HG03066 (cell line): ENCODE data around the gene RNASEH1.
"Not testable (repeated sequence)": the region's sequence is repeated elsewhere in the genome, so short reads cannot be mapped to it uniquely, and the experiment has no call there.

ENCODE experiments used
- ATAC-seq: cut with Tn5 transposase; IDR thresholded peaks from one replicate; pipeline ENCODE4 v1.9.1; 2021; ENCODE audit warnings: low read depth; ENCODE audit not compliant: unreplicated experiment

Gene RNASEH1

DNA sequence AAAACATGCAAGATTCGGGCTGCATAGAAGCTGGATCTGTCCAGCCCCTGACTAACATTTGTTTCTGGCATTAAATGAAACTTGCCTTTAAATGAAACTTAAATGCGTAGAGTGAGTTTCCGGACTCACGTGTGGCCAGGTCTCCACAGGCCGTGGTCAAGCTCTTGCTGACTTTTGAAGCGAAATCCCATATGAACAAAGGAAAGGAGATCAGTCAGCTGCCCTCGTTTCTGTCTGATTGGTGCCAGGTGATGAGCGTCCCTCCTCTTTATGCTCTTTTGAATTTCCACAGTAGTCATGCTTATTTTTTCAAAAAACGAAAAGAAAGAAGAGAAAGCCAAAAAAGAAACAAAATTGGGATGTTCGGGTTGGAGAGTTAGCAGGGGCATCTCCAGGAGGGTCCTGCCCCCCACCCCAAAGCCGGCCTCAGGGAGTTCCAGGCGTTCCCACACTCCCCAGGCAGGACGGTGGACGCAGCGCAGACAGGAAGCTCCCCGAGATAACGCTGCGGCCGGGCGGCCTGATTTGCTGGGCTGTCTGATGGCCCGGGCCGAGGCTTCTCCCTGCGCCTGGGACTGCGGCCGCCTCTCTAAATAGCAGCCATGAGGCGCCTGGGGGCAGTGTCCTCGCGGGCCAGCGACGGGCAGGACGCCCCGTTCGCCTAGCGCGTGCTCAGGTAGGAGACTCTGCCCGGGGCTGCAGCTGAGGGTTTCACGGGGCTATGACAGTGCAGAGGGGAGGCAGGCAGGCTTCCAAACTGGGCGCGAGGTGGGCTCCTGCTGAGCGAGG is 36.6 kb upstream of the RNASEH1 start, which contains the start of gene COLEC11:
Gene COLEC11 (plus strand): TSS at position 620 of the 789 bp plus-strand sequence. CDS start 9,229 bp downstream, outside the sequence.
- ATAC-seq = no peak

DNA sequence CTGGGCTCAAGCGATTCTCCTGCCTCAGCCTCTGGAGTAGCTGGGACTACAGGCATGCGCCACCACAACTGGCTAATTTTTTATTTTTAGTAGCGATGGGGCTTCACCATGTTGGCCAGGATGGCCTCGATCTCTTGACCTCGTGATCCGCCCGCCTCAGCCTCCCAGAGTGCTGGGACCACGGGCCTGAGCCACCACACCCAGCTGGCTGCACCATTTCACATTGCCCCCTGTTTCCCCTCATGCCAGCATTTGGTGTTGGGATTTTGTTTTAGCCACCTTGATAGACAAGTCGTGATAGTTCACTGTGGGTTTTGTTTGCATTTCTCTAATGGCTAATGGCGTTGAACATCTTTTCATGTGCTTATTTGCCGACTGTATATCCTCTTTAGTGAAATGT is 31.0 kb upstream of the RNASEH1 start:
- no peak for ATAC-seq

DNA sequence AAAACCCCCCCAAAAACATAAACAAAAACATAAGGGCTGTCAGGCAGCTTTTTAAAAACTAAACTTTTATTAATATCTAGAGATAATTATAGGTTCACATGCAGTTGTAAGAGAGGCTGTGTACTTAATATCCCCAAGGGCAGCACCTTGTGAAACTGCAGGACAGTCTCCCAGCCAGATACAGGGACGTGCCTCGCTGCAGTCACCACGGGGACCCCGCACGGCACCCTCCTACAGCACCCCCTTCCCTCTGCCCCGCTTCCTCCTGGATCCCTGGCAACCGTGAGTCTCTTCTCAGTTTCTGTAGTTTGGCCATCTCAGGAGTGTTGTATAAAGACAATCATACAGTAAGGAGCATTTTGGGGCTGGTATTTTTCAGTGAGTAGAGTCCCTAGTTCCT is 30.0 kb upstream of the RNASEH1 start:
- ATAC-seq = no peak

DNA sequence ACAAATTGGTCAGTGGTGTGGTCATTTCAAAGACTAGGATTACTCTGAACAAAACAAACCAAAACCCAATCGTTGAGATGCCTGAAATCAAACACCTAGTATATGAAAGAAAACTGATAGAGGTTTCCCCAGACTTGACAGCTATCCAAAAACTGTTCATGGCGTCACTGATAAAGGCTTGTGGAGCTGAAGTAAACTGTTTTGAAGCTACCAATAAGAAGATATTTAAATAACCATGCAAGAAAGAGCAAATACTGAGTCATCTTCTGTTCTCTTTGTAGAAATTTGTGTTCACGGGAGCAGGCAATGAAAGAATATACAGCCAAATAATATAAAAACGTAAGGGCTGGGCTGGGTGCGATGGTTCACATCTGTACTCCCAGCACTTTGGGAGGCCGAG is 29.3 kb upstream of the RNASEH1 start:
- no peak for ATAC-seq

DNA sequence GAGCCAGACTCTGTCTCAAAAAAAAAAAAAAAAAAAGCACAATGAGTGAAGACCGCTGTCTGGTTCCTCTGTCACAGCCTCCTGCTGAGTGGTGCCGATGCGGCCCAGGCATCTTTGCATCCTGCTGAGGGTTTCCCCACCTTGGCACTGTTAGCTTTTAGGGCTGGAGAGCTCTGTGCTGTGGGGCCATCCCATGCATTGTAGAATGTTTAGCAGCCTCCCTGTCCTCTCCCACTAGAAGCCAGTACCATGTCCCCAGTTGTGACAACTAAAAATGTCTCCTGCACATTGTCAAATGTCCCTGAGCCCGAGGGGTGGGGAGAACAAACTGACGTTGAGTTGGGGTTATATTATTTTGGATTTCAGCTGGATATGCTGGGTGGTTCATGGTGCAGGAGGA is 28.9 kb upstream of the RNASEH1 start:
- ATAC-seq = no peak

DNA sequence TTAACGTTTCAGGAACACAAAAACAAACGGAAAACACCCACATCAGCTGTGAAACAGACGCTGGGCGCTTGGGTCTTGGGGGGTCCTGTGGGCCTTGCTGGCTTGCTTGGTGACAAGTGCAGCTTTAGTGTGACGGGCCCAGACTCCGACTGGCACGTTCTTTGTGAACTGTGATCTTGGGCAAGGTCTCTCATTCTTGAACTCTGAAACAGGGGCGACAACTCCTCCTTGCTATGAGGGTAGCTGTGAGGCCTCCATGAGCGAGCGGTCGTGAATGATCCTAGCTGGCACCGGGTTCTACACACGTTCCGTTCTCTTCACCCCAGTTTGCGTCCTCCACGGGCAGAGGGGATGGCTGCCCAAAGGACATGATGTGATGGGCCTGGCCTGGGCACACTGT is 28.1 kb upstream of the RNASEH1 start:
- ATAC-seq = no peak

DNA sequence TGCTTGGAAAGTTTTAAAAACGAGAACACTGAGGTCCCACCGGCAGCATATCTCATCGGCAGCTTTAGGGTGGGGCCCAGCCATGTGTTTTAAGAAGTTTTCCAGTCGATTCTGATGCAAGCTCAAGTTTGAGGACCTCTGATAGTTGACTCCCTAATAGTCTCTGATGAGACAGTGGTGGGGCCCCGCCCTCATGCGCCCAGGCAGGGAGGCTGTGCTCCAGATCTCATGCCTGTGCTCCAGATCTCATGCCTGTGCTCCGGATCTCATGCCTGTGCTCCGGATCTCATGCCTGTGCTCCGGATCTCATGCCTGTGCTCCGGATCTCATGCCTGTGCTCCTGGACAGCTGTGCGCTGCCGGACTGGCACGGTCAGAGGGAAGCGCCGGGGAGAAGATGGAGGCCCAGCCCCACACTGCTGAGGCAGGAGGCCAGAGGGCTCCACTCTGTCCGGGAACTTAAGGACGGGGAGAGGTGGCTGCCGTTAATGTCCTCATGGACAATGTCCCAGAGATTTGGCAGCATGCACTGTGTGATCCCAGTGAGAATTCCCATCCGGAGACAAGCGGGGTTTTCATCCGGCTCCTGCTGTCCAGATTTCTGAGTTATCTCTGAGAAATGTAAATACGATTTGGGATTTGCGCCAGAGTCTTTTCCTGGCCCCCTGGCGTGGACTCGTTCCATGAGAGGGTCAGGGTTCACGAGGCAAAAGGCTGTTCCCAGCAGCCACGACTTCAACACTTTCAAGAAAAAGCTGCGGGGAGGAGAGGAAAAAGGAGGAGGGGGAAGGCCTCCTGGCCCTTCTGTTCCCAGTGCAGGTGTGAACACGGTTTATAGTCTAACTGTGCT is 27.4 kb upstream of the RNASEH1 start:
- ATAC-seq = no peak

DNA sequence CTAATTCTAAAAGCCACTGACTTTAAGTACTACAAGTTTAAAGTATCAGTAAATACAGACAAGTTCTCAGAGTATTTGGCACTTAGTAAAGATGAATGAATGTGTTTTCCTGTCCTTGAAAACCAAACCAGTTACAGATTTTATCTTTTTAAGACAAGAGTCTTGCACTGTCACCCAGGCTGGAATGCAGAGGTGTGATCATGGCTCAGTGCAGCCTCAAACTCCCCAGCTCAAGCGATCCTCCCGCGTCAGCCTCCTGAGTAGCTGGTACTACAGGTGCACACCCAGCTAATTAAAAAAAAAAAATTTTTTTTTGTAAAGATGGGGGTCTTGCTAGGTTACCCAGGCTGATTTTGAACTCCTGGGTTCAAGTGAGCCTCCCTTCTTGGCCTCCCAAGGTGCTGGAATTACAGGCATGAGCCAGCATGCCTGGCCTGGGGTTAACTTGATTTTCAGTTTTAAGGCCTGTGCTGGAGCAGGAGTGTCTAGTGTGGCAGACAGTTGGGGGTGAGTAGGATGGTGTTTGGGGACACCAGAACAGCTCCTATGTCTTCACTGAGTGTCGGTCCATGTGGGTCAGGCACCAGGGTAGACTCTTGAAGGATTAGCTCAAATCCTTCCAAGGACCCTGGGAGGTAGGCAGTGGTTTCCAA is 26.6 kb upstream of the RNASEH1 start:
- ATAC-seq = no peak

DNA sequence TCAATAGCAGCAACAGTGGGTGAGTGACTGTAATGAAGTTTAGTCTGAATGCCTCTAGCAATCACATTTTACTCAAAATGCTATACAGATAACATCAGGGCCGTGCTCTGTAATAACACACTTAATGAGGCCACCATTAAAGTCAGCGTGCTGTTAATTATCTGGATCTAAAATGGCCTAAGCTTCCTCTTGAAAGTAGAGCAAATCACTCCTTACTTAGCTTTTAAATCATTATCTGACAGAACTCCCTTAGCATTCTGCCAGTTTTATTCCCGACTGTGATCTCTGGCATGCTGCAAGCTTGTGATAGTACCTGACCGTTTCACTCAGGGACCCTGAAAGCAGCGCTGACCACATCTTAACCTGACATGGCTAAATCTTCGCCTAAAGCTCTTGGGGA is 25.9 kb upstream of the RNASEH1 start:
- ATAC-seq = no peak

DNA sequence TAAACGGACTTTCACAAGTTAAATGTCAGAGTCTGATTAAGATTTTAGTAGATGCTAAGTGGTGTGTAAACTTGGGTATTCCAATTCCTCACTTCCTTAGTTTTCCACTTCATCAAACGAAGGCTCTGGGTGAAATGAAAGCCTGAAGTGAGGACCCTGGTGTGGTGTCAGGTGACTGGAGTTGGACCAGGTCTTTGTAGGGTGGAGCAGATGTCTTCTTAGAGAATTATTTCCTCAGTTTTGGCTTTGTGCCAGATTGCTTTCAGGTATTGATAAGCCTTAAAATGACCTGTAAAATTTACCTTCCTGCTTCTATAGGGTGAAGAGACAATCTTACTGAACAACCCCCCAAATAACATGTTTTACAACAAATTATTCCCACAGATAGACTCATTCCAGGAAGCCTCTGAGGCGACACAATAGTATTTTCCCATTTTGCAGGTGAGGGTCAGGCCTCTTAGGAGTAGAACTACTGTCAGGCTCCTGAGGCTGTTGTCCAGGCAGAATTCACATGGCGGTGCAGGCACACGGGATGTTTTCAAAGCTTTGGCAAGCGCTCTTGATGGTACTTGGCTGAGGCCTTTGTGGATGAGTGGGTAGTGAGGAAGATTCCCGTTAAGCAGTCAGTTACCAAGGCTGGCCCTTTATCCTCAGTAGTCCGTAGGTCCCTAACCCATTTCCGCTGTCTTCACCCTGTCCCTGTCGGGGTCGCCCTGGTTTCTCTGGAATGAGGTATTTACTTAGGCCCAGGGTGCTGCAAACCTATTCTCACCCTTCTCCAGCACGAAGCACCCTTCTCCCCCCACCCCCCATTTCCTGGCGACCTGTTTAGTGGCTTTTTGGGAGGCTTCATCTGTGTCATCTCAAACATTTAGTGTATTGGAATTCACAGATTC is 23.5 kb upstream of the RNASEH1 start:
- no peak for ATAC-seq

DNA sequence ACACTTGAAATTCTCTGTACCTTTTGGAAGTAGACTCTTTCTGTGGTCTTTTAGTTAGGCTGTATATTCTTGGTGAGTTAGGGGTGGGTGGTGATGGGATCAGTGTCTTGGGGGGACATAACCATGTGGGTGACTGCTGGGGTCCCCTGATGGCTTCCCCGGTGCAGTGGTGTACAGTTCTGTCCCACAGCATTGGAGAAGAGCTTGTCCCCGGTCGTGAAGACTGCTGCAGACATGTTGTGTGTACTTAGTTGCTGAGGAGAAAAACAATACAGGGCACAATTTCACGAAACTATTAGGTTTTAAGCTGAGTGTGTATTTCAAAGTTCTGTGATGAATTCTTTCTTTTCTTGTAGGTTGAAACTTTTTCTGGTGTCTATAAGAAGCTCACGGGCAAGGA is 22.3 kb upstream of the RNASEH1 start:
- ATAC-seq = no peak

DNA sequence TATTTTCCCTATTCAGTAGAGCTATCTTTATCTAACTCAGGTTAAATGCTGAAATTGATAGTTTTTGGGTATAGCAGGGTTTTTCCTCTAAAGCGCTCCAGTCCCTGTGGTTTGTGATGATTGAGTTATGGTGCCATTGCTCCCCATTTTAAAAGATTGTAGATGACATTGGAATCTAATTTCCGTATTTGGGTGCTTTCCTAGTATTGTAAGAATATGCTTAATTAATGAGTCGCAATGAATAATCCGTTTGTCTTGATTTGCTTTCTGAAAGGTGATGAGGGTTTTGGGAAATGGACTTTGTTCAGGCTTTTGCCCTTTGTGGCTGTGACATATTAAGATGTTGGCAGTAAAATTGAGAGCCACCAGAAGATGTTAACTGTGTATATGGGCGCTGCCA is 20.9 kb upstream of the RNASEH1 start:
- no peak for ATAC-seq

DNA sequence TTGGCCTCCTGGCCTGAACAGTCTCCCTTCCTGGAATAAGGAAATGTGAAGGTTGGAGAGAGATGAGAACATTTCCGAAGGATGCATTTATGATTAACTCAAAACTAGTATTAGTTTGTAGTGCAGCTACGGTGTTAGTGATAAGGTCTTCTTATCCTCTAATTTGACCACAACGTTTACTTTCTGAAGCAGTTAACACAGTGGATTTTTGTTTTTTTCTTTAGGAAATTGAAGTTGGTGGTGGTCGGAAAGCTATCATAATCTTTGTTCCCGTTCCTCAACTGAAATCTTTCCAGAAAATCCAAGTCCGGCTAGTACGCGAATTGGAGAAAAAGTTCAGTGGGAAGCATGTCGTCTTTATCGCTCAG is 18.1 kb upstream of the RNASEH1 start:
- not testable (repeated sequence) for ATAC-seq

DNA sequence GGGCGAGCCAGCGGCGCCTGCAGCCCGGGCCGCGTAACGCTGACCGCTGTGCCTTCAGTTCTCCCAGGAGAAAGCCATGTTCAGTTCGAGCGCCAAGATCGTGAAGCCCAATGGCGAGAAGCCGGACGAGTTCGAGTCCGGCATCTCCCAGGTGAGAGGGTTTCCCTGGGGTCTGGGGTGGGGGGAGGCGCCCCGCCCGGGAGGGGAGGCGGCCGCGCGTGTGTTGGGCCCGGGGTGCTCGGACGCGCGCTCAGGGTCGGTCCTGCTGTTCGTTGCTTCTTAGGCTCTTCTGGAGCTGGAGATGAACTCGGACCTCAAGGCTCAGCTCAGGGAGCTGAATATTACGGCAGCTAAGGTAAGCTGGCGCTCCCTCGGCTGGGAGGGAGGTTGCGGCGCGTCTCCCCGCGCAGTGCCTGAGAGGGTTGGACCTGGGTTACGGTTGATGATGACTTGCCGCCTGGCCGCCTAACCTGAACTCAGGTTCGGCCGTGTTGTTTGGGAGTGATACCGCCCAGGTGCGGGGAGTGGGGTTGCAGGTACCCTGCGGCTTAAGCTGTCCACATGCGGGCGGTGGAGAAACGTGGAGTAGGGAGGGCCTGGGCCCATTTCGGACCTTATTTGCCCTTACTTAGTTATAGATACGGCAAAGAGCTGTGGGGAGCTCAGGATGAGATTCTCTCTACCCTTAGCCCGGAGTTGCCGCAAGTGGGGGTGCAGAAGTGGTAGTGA is 17.6 kb upstream of the RNASEH1 start:
- ATAC-seq = peak; percentile 28

DNA sequence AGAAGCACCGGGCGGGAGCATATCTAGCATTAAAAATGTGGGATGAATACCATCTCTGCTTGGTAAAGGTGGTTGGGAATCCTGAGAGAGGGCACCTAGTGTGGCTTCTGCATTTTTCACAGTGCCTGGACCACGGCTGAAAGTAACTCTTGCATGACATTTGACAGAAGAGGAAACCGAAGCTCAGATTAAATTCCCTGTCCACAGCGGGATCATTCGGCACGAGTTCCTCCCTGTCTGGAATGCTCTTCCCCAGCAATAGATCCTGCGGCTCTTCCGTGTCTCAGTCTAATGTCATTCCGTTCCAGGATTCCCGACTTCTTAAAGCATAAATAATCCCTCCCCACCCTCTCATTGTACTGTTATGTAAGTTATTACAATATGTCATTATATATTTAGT is 16.0 kb upstream of the RNASEH1 start:
- ATAC-seq = no peak

DNA sequence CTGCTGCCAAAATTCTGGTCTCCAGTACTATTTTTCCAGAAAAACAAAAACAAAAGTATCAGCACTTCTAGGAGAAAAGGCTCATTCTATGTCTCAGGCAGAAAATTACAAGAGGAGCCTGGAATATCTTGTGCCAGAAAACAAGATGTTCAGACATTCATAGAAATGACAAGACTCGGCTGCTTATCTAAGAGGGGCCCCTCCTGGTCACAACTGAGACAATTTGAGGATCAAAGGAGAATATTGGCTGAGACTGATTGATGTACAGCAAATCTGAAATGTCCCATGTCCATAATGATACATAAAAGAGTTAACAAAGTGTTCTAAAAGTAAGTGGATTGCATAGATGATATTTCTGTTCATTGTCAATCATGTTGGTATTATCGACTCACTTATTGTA is 14.5 kb upstream of the RNASEH1 start:
- no peak for ATAC-seq

DNA sequence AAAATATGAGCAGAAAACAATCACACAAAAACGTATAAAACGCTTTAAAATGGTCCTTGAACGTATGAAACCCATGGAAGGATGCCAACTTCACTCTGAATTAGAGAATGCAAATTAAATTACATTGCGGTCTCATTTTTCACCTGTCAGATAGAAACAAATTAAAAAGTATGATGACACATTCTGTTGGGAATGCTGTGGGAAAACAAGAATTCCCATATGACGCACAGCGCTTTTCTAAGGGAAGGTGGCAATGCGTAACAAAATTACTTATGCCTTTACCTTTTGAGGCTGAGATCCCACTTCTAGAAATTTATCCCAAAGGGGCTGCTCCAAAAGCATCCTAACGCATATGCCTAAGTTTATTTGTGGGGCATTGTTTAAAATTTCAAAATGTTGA is 13.2 kb upstream of the RNASEH1 start:
- no peak for ATAC-seq

DNA sequence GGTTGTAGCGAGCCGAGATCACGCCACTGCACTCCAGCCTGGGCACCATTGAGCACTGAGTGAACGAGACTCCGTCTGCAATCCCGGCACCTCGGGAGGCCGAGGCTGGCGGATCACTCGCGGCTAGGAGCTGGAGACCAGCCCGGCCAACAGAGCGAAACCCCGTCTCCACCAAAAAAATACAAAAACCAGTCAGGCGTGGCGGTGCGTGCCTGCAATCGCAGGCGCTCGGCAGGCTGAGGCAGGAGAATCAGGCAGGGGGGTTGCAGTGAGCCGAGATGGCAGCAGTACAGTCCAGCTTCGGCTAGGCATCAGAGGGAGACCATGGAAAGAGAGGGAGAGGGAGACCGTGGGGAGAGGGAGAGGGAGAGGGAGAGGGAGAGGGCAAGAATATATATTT is 11.5 kb upstream of the RNASEH1 start:
- not testable (repeated sequence) for ATAC-seq

DNA sequence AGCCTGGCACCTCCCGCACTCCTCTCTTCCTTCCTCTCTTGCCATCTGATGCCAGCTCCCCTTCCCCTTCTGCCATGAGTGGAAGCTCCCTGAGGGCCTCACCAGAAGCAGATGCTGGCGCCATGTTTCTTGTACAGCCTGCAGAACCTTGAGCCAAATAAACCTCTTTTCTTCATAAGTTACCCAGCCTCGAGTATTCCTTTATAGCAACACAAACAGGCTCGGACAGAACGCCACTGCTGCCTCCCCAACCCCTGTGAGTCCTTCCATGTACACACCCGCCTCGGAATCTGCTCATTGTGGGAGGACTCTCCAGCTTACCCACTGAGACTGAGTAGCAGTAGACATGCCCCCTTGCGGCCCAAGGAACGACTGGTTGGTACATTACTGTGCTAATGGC is 8.7 kb upstream of the RNASEH1 start:
- ATAC-seq = no peak

DNA sequence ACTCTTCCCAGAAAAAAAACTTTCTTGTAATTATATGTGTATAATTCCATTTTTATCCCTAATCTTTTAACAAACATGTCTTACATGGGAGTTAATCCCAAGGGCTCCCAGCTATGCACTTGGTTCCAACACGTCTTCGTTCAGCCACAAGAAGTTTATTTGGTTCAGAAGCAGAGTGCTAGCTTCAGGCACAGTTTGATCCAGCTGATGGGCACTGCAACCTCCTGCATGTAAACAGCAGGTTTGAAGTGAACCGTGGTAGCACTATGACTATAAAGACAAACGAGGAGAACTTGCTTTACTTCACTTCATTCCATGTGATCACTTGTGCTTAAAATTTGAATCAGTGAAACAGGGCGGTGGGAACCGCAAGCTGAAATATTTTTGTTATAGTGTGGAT is 7.0 kb upstream of the RNASEH1 start:
- no peak for ATAC-seq
